OCI-LY3 (cell line): ENCODE measurements around the gene SPDYE1.

Source experiments
- EZH2phosphoT487 ChIP-seq: fragments of 200-600 bp; shearing (Covaris generic); IDR thresholded peaks from 2 replicates; pipeline ENCODE4 v1.6.1; 2018; ENCODE audit warnings: antibody characterized with exemption, mixed run types, low read depth
- TF ChIP-seq, protein P1 (sequence below): fragments of 200-600, 300-600 bp; sonication (generic); IDR thresholded peaks from 2 replicates; pipeline ENCODE4 v1.5.1; 2014; ENCODE audit warnings: antibody characterized with exemption, low read length, low read depth

DNA sequence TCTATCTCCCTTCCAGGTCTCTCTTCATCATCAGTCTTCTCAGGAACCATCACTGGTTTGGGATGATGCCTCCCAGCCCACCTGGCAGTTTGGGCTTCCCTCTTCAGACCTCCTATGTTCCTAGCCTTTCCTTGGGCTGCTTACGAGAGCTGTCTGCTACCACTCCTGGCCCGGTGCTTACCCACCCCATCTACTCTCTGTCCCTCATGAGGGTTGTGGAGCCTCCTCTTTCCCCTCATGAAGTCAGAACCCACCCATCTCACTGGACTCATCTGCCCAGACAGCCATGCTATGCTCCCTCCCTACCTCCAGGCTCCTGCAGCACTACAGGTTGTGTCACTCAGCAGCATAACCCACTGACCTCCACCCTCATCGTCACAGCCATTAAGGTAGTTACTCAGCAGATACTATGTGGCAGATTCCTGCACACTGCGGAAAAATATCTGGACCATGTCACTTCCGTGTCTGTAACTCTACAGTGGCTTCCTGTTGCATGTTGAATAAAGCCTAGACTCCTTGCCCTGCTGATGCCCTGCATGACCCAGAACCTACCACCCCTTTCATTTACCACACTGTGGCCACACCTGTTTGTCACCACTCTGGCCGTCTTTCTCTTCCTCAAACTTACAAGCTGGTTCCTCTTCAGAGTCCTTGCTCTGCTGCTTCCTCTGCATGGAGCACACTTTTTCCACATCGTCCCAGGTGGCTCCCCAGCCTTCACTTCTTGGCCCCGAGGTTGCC lies 48.8 kb downstream of the SPDYE1 start:
- TF ChIP-seq, protein P1, sequence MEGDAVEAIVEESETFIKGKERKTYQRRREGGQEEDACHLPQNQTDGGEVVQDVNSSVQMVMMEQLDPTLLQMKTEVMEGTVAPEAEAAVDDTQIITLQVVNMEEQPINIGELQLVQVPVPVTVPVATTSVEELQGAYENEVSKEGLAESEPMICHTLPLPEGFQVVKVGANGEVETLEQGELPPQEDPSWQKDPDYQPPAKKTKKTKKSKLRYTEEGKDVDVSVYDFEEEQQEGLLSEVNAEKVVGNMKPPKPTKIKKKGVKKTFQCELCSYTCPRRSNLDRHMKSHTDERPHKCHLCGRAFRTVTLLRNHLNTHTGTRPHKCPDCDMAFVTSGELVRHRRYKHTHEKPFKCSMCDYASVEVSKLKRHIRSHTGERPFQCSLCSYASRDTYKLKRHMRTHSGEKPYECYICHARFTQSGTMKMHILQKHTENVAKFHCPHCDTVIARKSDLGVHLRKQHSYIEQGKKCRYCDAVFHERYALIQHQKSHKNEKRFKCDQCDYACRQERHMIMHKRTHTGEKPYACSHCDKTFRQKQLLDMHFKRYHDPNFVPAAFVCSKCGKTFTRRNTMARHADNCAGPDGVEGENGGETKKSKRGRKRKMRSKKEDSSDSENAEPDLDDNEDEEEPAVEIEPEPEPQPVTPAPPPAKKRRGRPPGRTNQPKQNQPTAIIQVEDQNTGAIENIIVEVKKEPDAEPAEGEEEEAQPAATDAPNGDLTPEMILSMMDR: no peak
- TF ChIP-seq EZH2phosphoT487: no peak
